ENCODE data around the gene TMEM145.

- TF ChIP-seq POLR2A (IDR thresholded peaks at IDR 0.05; ENCODE audit: low read length) (no peak), GATA1 (IDR thresholded peaks at IDR 0.05; ENCODE audit: low read depth, low read length) (no peak)
Observed at GRCh38 chr19:42312370-42312769, 739 bp upstream of the TMEM145 start.

All from erythroblast (primary cell).